Transverse colon (tissue), 4 donors: Measurements from ENCODE around the gene NUP133. TPM values are rescaled to one million over a fixed set of nuclear protein-coding genes. Genes with fewer than 3 reads are reported as not detected.
"Not testable (repeated sequence)": the region's sequence is repeated elsewhere in the genome, so short reads cannot be mapped to it uniquely, and the experiment has no call there.

Experiments
- DNase-seq: peaks from one replicate; pipeline ENCODE4 v3.0.0-alpha.2; 2019
- H3K27ac ChIP-seq, 4 donors: fragments of 200-600 bp; sonication (generic); 2 replicates each; pipeline ENCODE4 v1.5.1; 2016 to 2018; ENCODE audit warnings: inconsistent platforms in 4 of 4
- H3K27me3 ChIP-seq: fragments of 200-600 bp; sonication (generic); 2 replicates; pipeline ENCODE4 v1.5.1; 2017; ENCODE audit warnings: inconsistent platforms
- H3K36me3 ChIP-seq, 4 donors: fragments of 200-600 bp; sonication (generic); 2 replicates each; pipeline ENCODE4 v1.5.1; 2017 to 2019; ENCODE audit warnings: inconsistent platforms in 4 of 4
- H3K4me1 ChIP-seq, 4 donors: fragments of 200-600 bp; sonication (generic); 2 replicates each; pipeline ENCODE4 v1.5.1; 2017 to 2020; ENCODE audit warnings: inconsistent platforms in 4 of 4
- H3K4me3 ChIP-seq, 4 donors: fragments of 200-600 bp; sonication (generic); 1 replicate in 1 of 4; 2 replicates in 3 of 4; pipeline versions ENCODE4 v1.5.1 to v1.6.1; 2017 to 2019; ENCODE audit warnings: inconsistent platforms in 4 of 4
- H3K9me3 ChIP-seq, 2 donors: fragments of 200-600 bp; sonication (generic); 2 replicates each; pipeline ENCODE4 v1.5.1; 2017 to 2019; ENCODE audit warnings: inconsistent platforms in 2 of 2
- EP300 ChIP-seq: sonication (generic); formaldehyde crosslinking; IDR thresholded peaks from one replicate; pipeline ENCODE4 v1.6.1; 2017; ENCODE audit warnings: antibody characterized with exemption, low read depth
- POLR2A ChIP-seq: fragments of 450-650 bp; IDR thresholded peaks from one replicate; pipeline ENCODE4 v1.6.1; 2016; ENCODE audit warnings: antibody characterized with exemption, mild to moderate bottlenecking, moderate library complexity
- POLR2AphosphoS5 ChIP-seq, 3 donors: sonication (generic); formaldehyde crosslinking; IDR thresholded peaks; one replicate each; pipeline ENCODE4 v1.6.1; 2016; ENCODE audit warnings: antibody characterized with exemption in 3 of 3
- WGBS, 2 donors: methylation state at CpG; one replicate each; pipeline ENCODE4 v1.1.5; 2018; ENCODE audit warnings: low coverage in 1 of 2; 5-methylcytosine and 5-hydroxymethylcytosine counted together
- in situ Hi-C, 4 donors: fragments of 200-750 bp; cut with MboI; loops; one replicate each; pipeline versions ENCODE4 v1.15.0 to v1.15.1; 2017; ENCODE audit warnings: low sequenced_read_pairs in 3 of 4, low pct_ligation_motif_present in 1 of 4, low pct_unique_long_range_greater_than_20kb in 1 of 4
- intact Hi-C: fragments of 100-400 bp; cut with DNase I; formaldehyde crosslinking; loops from one replicate; pipeline ENCODE4 v1.15.1; 2023; ENCODE audit warnings: low total_unique reads
- total RNA-seq, 4 donors: library from RNA; depleted of rRNA; stranded (reverse); fragments of >200 nt; gene quantifications; one replicate each; pipeline ENCODE4 v1.1.0, GENCODE V29; 2016
- TF ChIP-seq, protein P1 (sequence below), 5 experiments: fragments of 200-600 bp in 3 of 5; fragments of 450-650 bp in 2 of 5; sonication (generic) in 3 of 5; IDR thresholded peaks; 1 replicate in 2 of 5; 2 replicates in 3 of 5; pipeline ENCODE4 v1.5.1; 2016 to 2017; ENCODE audit warnings: antibody characterized with exemption in 5 of 5, inconsistent platforms in 3 of 5, mild to moderate bottlenecking in 2 of 5, moderate library complexity in 1 of 5

Gene NUP133
- total RNA-seq, 4 donors from 2014 or later = 14.6 to 118 (median 22.9) TPM

DNA sequence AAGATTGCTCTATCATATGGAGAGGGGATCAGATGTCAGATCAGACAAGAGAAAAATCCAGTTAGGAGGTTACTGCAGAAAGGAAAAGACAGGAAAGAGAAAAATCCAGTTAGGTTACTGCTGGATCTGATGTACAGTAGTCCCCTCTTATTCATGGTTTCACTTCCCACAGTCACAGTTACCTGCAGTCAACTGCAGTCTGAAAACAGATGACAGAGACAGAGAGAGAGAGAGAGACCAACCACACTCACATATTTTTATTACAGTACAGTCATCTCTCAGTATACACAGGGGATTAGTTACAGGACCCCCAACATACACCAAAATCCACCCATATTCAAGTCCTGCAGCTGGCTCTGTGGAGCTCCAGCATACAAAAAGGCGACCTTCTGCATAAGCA is 29.3 kb downstream of the NUP133 start:
- DNase-seq = no peak
- H3K27ac ChIP-seq = no peak overlapping the region
- peaks cover 0 to 3% (median 0%) of the 10 kb centered on the region in 4 donors for H3K4me1 ChIP-seq
- peaks cover 0 to 46% (median 14%) of the 10 kb centered on the region in 4 donors for H3K36me3 ChIP-seq
- in situ Hi-C loops = loop anchor here in 2 of 4 donors (10.0 to 25.0 kb wide), 2 partner anchors 217 to 224 kb away; partner anchors contain the start of gene RAB4A (in 1 of the 2)
- TF ChIP-seq EP300 (no peak), POLR2A (no peak), POLR2AphosphoS5 (IDR thresholded peaks at IDR 0.05) (no peak)
- TF ChIP-seq, protein P1, sequence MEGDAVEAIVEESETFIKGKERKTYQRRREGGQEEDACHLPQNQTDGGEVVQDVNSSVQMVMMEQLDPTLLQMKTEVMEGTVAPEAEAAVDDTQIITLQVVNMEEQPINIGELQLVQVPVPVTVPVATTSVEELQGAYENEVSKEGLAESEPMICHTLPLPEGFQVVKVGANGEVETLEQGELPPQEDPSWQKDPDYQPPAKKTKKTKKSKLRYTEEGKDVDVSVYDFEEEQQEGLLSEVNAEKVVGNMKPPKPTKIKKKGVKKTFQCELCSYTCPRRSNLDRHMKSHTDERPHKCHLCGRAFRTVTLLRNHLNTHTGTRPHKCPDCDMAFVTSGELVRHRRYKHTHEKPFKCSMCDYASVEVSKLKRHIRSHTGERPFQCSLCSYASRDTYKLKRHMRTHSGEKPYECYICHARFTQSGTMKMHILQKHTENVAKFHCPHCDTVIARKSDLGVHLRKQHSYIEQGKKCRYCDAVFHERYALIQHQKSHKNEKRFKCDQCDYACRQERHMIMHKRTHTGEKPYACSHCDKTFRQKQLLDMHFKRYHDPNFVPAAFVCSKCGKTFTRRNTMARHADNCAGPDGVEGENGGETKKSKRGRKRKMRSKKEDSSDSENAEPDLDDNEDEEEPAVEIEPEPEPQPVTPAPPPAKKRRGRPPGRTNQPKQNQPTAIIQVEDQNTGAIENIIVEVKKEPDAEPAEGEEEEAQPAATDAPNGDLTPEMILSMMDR (IDR thresholded peaks at IDR 0.05) = no peak
- intact Hi-C loops = loop anchor here (10.0 kb wide), 1 partner anchor 794 kb away; no protein-coding TSS in a partner anchor
- H3K9me3 ChIP-seq = no peaks in the 10 kb centered on the region
- no peak overlapping the region for H3K4me3 ChIP-seq
- 76% methylated on average over 1 of the region's 1 CpG; no CpG with 5 or more reads in 1 of the 2 donors for WGBS, 2 donors
- no peaks in the 10 kb centered on the region for H3K27me3 ChIP-seq

DNA sequence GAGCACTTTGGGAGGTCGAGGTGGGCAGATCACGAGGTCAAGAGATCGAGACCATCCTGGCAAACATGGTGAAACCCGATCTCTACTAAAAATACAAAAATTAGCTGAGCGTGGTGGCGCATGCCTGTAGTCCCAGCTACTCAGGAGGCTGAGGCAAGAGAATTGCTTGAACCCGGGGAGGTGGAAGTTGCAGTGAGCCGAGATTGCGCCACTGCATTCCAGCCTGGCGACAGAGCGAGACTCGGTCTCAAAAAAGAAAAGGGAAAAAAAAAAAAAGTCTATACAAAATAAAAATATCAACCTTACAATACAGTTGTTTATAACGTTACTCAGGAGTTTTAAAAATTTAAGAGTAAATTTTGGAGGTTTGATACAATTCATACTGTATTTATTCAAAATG is 32.3 kb downstream of the NUP133 start:
- H3K27me3 ChIP-seq, H3K9me3 ChIP-seq, H3K4me1 ChIP-seq, H3K4me3 ChIP-seq, H3K27ac ChIP-seq, DNase-seq: not testable (repeated sequence)
- WGBS, 2 donors = 94% methylated on average over 13 of the region's 13 CpGs
- intact Hi-C loops (loop anchor here (10.0 kb wide), 1 partner anchor 791 kb away; no protein-coding TSS in a partner anchor), in situ Hi-C loops (loop anchor here in 2 of 4 donors (10.0 to 25.0 kb wide), 2 partner anchors 214 to 221 kb away; partner anchors contain the start of gene RAB4A (in 1 of the 2))
- peaks cover 0 to 43% (median 16%) of the 10 kb centered on the region in 4 donors for H3K36me3 ChIP-seq

DNA sequence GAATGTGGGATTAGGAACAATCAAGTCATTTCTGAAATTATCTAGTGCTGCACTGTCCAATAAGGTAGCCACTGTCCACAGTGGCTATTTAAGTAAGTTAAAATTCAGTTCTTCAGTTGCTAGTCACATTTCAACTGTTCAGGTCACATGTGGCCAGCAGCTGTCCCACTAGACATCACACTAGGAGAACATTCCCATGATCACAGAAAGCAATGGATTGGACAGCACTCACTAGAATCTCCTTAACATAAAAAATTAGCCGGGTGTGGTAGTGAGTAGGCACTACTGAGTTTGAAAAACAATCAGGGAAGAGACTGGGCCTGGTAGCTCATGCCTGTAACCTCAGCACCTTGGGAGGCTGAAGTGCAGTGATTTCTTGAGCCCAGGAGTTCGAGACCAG is 33.6 kb downstream of the NUP133 start:
- H3K4me3 ChIP-seq = no peak overlapping the region
- intact Hi-C loops (loop anchor here (10.0 kb wide), 1 partner anchor 790 kb away; no protein-coding TSS in a partner anchor), in situ Hi-C loops (loop anchor here in 1 of 4 donors (10.0 kb wide), 1 partner anchor 220 kb away; no protein-coding TSS in a partner anchor)
- no peak for DNase-seq
- WGBS, 2 donors = 67 to 83% methylated on average over 2 of the region's 2 CpGs
- TF ChIP-seq, protein P1 (IDR thresholded peaks at IDR 0.05) = no peak
- no peak for TF ChIP-seq POLR2A
- TF ChIP-seq POLR2AphosphoS5 (IDR thresholded peaks at IDR 0.05) = no peak
- no peak for TF ChIP-seq EP300
- H3K4me1 ChIP-seq = peaks cover 0 to 3% (median 0%) of the 10 kb centered on the region in 4 donors
- no peaks in the 10 kb centered on the region for H3K27me3 ChIP-seq
- H3K36me3 ChIP-seq = peaks cover 0 to 56% (median 16%) of the 10 kb centered on the region in 4 donors
- no peak overlapping the region for H3K27ac ChIP-seq
- H3K9me3 ChIP-seq = no peaks in the 10 kb centered on the region

DNA sequence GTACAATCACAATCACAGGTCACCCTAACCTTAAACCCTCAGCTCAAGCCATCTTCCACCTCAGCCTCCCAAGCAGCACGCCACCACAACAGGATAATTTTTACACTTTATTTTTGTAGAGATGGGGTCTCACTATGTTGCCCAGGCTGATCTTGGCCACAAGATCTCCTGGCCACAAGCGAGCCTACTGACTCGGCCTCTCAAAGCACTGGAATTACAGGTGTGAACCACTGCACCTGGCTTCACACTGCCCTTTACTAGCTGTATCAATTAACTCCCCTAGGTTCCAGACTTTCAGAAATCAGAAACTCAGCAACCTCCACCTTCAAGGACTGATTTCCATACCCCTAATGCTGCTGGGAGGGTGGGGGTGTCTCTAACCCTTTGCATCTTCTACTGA is 37.0 kb downstream of the NUP133 start:
- H3K4me3 ChIP-seq = no peak overlapping the region
- H3K36me3 ChIP-seq = peaks cover 0 to 60% (median 13%) of the 10 kb centered on the region in 4 donors
- 95 to 100% methylated on average over 1 to 3 of the region's 3 CpGs for WGBS, 2 donors
- DNase-seq = no peak
- in situ Hi-C loops (loop anchor here in 1 of 4 donors (10.0 kb wide), 1 partner anchor 216 kb away; no protein-coding TSS in a partner anchor), intact Hi-C loops (loop anchor here (10.0 kb wide), 1 partner anchor 786 kb away; no protein-coding TSS in a partner anchor)
- no peaks in the 10 kb centered on the region for H3K4me1 ChIP-seq
- no peaks in the 10 kb centered on the region for H3K27me3 ChIP-seq
- H3K27ac ChIP-seq = no peak overlapping the region
- H3K9me3 ChIP-seq = no peaks in the 10 kb centered on the region
- TF ChIP-seq EP300 (no peak), POLR2AphosphoS5 (IDR thresholded peaks at IDR 0.05) (no peak), POLR2A (no peak)
- TF ChIP-seq, protein P1 (IDR thresholded peaks at IDR 0.05) = no peak
